ENCODE results near the gene RAB1A.
"Not testable (repeated sequence)": the region's sequence is repeated elsewhere in the genome, so short reads cannot be mapped to it uniquely, and the experiment has no call there.

The RAB1A gene

DNA sequence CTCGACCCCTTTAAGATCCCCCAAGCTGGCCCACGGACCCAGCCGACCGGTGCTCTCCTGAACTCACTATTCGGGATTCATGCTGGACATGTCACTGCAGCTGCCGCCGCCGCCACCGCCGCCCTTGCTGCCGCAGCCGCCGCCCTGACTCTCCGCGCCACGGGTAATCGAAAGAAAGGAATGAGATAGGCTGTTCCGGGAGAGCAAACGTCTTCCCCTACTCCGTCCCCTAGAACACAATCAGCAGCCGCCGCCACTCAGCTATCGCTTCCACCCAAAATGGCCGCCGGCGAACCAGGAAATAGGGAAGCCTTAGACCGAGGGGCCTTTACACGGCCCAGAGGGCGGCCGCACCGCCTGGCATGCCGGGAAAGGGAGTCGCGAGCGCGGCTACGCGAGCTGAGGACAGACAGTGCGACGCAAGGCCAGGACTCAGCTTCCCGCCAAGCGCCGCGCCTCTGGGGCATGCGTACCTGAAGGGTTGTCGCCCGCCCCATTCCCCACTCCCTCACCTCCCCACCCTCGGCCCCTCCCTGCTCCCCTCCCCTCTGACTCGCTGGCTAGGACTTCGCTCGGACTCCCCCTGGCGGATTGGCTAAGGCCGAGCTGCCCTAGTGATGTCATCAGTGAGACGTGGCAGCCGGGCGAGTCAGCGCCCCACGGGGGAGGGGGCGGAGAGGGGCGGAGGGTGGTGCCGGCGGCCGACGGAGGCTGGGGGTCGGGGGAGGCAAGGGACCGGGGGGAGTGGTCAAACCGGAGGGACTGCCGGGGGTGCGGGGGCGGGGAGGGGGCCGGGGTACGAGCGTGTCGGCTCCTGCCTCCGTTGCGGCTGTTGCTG, at the start of gene RAB1A:
RAB1A (minus strand) TSS at position 281 of the 838 bp plus-strand sequence; CDS start at position 90, 191 bp downstream.
- DNase-seq (ENCODE audit: low read depth) = peak; percentile 98

- no peak for DNase-seq (ENCODE audit: low read depth)
Measured at GRCh38 chr2:65177751-65178442, 48.0 kb upstream of the RAB1A start.

- no peak for DNase-seq (ENCODE audit: low read depth)
Measured at GRCh38 chr2:65175894-65176530, 46.1 kb upstream of the RAB1A start.

- not testable (repeated sequence) for DNase-seq (ENCODE audit: low read depth)
Measured at GRCh38 chr2:65174031-65174430, 44.1 kb upstream of the RAB1A start.

DNA sequence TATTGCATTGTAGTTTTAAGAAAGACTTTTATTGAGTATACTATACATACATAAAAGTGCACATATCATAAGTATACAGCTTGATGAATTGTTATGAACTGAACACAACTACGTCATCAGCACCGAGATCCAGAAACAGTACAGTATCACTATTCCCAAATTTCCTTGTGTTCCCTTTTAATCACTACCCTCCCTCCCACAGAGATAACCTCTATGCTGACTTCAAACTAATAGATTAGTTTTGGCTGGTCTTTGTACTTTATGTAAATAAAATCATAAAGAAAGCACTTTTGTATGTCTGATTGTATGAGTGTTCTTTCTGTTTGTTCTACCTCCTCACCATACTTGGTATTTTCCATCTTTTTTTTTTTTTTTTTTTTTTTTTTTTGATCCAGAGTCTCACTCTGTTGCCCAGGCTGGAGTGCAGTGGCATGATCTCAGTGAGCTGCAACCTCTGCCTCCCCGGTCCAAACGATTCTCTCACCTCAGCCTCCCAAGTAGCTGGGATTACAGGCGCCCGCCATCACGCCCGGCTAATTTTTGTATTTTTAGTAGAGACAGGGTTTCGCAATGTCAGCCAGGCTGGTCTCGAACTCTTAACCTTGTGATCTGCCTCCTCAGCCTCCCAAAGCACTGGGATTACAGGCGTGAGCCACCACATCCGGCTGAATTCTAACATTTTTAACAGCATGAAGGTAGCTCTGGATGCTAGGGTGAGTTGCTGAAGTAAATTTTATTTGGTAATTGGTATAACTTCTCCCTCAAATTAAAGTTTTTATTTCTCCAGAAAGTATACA, 43.3 kb upstream of the RAB1A start:
- no peak for DNase-seq (ENCODE audit: low read depth)

GRCh38 chr2:65170611-65171477, 40.9 kb upstream of the RAB1A start:
- not testable (repeated sequence) for DNase-seq (ENCODE audit: low read depth)

DNA sequence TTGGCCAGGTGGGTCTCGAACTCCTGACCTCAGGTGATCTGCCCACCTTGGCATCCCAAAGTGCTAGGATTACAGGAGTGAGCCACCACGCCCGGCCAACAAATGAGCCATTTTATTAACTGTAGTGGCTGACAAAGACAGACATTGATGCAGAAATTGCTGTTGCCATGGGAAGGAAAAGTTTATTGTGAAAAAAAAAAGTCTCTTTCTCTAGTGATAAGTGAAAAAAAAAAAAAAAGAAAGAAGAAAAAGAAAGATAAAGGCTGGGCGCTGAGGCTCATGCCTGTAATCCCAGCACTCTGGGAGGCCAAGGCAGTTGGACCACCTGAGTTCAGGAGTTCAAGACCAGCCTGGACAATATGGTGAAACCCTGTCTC, 39.8 kb upstream of the RAB1A start:
- no peak for DNase-seq (ENCODE audit: low read depth)

GRCh38 chr2:65165558-65165957, 35.7 kb upstream of the RAB1A start:
- no peak for DNase-seq (ENCODE audit: low read depth)

GRCh38 chr2:65164426-65164891, 34.6 kb upstream of the RAB1A start:
- DNase-seq (ENCODE audit: low read depth) = no peak

DNA sequence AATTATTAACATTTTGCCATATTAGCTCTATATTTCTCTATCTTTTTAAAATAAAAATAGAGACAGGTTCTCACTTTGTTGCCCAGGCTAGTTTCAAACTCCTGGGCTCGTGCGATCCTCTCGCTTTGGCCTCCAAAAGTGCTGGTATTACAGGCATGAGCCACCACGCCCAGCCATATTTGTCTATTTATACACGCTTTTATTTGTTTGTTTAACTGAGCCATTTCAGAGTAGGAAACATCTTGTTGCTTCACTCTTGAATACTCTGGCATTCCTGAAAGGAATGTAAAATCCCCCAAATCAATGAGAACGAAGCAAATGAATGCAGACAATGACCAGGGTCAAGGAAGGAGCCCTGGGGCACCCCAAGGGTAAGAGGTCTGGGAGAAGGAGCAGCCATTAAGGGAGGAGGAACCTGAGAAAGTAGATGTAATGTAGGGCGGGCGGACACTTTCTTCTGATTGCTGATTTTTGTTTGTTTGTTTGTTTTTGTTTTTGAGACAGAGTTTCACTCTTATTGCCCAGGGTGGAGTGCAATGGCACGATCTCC, 31.7 kb upstream of the RAB1A start:
- DNase-seq (ENCODE audit: low read depth) = no peak

GRCh38 chr2:65159906-65160305, 30.0 kb upstream of the RAB1A start:
- DNase-seq (ENCODE audit: low read depth) = no peak

GRCh38 chr2:65159261-65159660, 29.4 kb upstream of the RAB1A start:
- no peak for DNase-seq (ENCODE audit: low read depth)

GRCh38 chr2:65158557-65158956, 28.7 kb upstream of the RAB1A start:
- DNase-seq (ENCODE audit: low read depth) = no peak

- DNase-seq (ENCODE audit: low read depth) = not testable (repeated sequence)
Measured at GRCh38 chr2:65157856-65158255, 27.9 kb upstream of the RAB1A start.

- no peak for DNase-seq (ENCODE audit: low read depth)
Measured at GRCh38 chr2:65156041-65156440, 26.1 kb upstream of the RAB1A start.

GRCh38 chr2:65153515-65153914, 23.6 kb upstream of the RAB1A start:
- no peak for DNase-seq (ENCODE audit: low read depth)

GRCh38 chr2:65146078-65146477, 16.2 kb upstream of the RAB1A start:
- DNase-seq (ENCODE audit: low read depth) = no peak

- DNase-seq (ENCODE audit: low read depth) = no peak
Measured at GRCh38 chr2:65144571-65144970, 14.7 kb upstream of the RAB1A start.

- no peak for DNase-seq (ENCODE audit: low read depth)
Measured at GRCh38 chr2:65142515-65142914, 12.6 kb upstream of the RAB1A start.

DNA sequence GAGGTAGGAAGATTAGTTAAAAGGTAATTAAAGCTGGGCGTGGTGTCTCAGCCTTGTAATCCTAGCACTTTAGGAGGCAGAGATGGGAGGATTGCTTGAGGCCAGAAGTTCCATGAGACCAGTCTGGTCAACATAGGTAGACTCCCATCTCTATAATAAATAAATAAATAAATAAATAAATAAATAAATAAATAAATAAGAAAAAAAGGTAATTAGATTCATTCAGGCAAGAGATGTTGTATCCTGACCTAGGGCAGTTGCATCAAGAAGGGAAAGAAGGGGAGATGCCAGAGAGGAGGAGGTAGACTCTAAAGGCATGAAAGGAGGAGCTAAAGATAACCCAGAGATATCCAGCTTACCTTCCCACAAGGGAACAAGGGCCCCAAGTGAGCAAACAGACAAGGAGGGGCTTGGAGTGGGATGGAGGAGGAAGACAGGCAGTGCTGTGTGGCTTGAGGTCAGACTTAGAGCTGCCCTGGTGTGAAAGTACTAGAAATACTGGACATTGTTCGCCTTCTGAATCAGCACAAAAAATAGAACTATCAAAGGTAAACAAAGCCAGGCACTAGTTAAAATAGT, 7.4 kb upstream of the RAB1A start:
- no peak for DNase-seq (ENCODE audit: low read depth)

Measured in activated T-cell treated with anti-CD3 and anti-CD28 coated beads for 48 hours (primary cell).